ENCODE measurements around the gene CFD.
A peak's percentile ranks its signal among the peaks of the same experiment; 100 is the strongest.

The CFD gene

GRCh38 chr19:912181-913079 is 53.0 kb downstream of the CFD start:
- peak overlapping the region; percentile 78; the same call in 1 of the 2 replicates for H3K4me3 ChIP-seq (ENCODE audit: low read length)
- H3K4me1 ChIP-seq (ENCODE audit: insufficient read depth, low read length) = no peaks in the 10 kb centered on the region
- H3K27ac ChIP-seq (ENCODE audit: low read length) = no peak overlapping the region
- no peaks in the 10 kb centered on the region for H3K9me3 ChIP-seq (ENCODE audit: insufficient read depth, low read depth, low read length)
- H3K9ac ChIP-seq (ENCODE audit: low read depth, low read length) = no peak overlapping the region
- no peaks in the 10 kb centered on the region for H3K36me3 ChIP-seq (ENCODE audit: insufficient read depth, low read depth, low read length)
- H3K27me3 ChIP-seq (ENCODE audit: insufficient read depth, low read length) = peaks cover 30% of the 10 kb centered on the region
